Measurements from ENCODE around the gene MYO5C.
A peak's percentile ranks its signal among the peaks of the same experiment; 100 is the strongest.
"Not testable (repeated sequence)": the region's sequence is repeated elsewhere in the genome, so short reads cannot be mapped to it uniquely, and the experiment has no call there.

MYO5C gene

GRCh38 chr15:52206446-52206845 lies 89.2 kb downstream of the MYO5C start:
- DNase-seq = no peak

- no peak for DNase-seq
These were observed 90.9 kb downstream of the MYO5C start for GRCh38 chr15:52204657-52205056.

GRCh38 chr15:52200831-52201365 lies 94.7 kb downstream of the MYO5C start:
- no peak for DNase-seq

- DNase-seq = no peak
These were observed 96.3 kb downstream of the MYO5C start for GRCh38 chr15:52199271-52199670.

GRCh38 chr15:52196891-52197290 lies 98.7 kb downstream of the MYO5C start:
- DNase-seq = no peak

- DNase-seq = no peak
These were observed 101.8 kb downstream of the MYO5C start for GRCh38 chr15:52193791-52194190.

GRCh38 chr15:52193321-52193720 lies 102.3 kb downstream of the MYO5C start:
- no peak for DNase-seq

GRCh38 chr15:52191207-52191606 lies 104.4 kb downstream of the MYO5C start, which contains the start of gene GNB5:
GNB5 (minus strand) TSS chr15:52191392; CDS start chr15:52184676, 6,716 bp downstream.
- DNase-seq = peak; percentile 46

- DNase-seq = no peak
These were observed 108.7 kb downstream of the MYO5C start for GRCh38 chr15:52186651-52187486.

GRCh38 chr15:52185151-52185561 lies 110.4 kb downstream of the MYO5C start:
- no peak for DNase-seq

- no peak for DNase-seq
These were observed 110.9 kb downstream of the MYO5C start for GRCh38 chr15:52184721-52185120.

- DNase-seq = no peak
These were observed 111.9 kb downstream of the MYO5C start for GRCh38 chr15:52183562-52184173.

GRCh38 chr15:52181938-52182780 lies 113.4 kb downstream of the MYO5C start:
- no peak for DNase-seq

GRCh38 chr15:52180851-52181450 lies 114.7 kb downstream of the MYO5C start:
- DNase-seq = no peak

GRCh38 chr15:52180196-52180835 lies 115.3 kb downstream of the MYO5C start:
- no peak for DNase-seq

GRCh38 chr15:52179278-52180195 lies 116.1 kb downstream of the MYO5C start:
- DNase-seq = peak; percentile 72

- DNase-seq = no peak
These were observed 116.8 kb downstream of the MYO5C start for GRCh38 chr15:52178765-52179164.

GRCh38 chr15:52172869-52173268 lies 122.7 kb downstream of the MYO5C start:
- DNase-seq = no peak

GRCh38 chr15:52171807-52172206 lies 123.8 kb downstream of the MYO5C start:
- no peak for DNase-seq

- no peak for DNase-seq
These were observed 124.2 kb downstream of the MYO5C start for GRCh38 chr15:52171386-52171785.

- not testable (repeated sequence) for DNase-seq
These were observed 125.4 kb downstream of the MYO5C start for GRCh38 chr15:52170199-52170598.

Measured in GDM1 (cell line).